ENCODE measurements around the gene KLHL7.

DNA sequence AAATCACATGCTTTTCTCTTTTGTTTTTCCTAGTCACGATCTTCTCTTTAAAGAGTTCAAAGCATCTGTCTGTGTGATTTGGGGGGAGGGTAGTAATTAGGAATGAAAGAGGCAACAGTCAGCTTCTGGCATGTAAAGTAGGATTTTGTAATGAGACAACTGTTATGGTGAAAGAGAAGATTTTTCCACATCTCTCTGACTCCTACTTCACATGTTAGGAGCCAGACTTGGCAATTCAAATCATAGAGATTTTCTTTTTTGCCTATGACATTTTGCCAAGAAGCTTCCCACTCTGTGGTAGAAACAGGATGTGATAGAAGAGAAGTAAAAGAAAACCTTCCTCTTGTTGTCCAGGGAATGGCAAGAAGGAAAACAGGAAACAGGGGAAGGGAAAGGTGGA is 38.3 kb upstream of the KLHL7 start:
- TF ChIP-seq, protein P1, sequence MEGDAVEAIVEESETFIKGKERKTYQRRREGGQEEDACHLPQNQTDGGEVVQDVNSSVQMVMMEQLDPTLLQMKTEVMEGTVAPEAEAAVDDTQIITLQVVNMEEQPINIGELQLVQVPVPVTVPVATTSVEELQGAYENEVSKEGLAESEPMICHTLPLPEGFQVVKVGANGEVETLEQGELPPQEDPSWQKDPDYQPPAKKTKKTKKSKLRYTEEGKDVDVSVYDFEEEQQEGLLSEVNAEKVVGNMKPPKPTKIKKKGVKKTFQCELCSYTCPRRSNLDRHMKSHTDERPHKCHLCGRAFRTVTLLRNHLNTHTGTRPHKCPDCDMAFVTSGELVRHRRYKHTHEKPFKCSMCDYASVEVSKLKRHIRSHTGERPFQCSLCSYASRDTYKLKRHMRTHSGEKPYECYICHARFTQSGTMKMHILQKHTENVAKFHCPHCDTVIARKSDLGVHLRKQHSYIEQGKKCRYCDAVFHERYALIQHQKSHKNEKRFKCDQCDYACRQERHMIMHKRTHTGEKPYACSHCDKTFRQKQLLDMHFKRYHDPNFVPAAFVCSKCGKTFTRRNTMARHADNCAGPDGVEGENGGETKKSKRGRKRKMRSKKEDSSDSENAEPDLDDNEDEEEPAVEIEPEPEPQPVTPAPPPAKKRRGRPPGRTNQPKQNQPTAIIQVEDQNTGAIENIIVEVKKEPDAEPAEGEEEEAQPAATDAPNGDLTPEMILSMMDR (IDR thresholded peaks at IDR 0.05) = no peak
- no peak for TF ChIP-seq POLR2AphosphoS5 (IDR thresholded peaks at IDR 0.05)

Measured in suprapubic skin (tissue), 3 donors.